WTC11 (cell line): ENCODE data around the gene RHOF. TPM values are rescaled to one million over a fixed set of nuclear protein-coding genes. Genes with fewer than 3 reads are reported as not detected.

Experiments used
- ATAC-seq: fragments of 200-7000 bp; cut with Tn5 transposase; 2 replicates; pipeline ENCODE4 v1.10.0; 2021; ENCODE audit warnings: mild to moderate bottlenecking, moderate library complexity
- CTCF ChIA-PET: fragments of 300-600 bp; sonication (Branson Sonifier 250); formaldehyde crosslinking; loops from one replicate; lab custom pipeline; 2021; ENCODE audit warnings: antibody characterized with exemption; lab: Charles Lee
- POLR2A ChIA-PET: fragments of 350-600 bp; sonication (Branson Sonifier 250); formaldehyde crosslinking; loops from one replicate; lab custom pipeline; 2021; ENCODE audit warnings: antibody characterized with exemption; lab: Charles Lee
- DNase-seq: peaks from one replicate; pipeline ENCODE4 v3.0.0; 2021; ENCODE audit warnings: low spot score
- H3K27ac Mint-ChIP-seq: 2 replicates; pipeline ENCODE4 v1.8.0; 2021; ENCODE audit warnings: mixed read lengths
- H3K27me3 Mint-ChIP-seq: 2 replicates; pipeline ENCODE4 v1.8.0; 2021; ENCODE audit warnings: low read depth, mild to moderate bottlenecking, moderate library complexity, mixed read lengths
- H3K36me3 Mint-ChIP-seq: 2 replicates; pipeline ENCODE4 v1.8.0; 2021; ENCODE audit warnings: mixed read lengths
- H3K4me1 Mint-ChIP-seq: 2 replicates; pipeline ENCODE4 v1.8.0; 2022; ENCODE audit warnings: mixed read lengths
- H3K4me3 Mint-ChIP-seq: 2 replicates; pipeline ENCODE4 v1.8.0; 2021; ENCODE audit warnings: mild to moderate bottlenecking, moderate library complexity, mixed read lengths
- H3K9me3 Mint-ChIP-seq: 2 replicates; pipeline ENCODE4 v1.8.0; 2021; ENCODE audit warnings: mixed read lengths
- CBFB ChIP-seq: sonication (generic); formaldehyde crosslinking; IDR thresholded peaks from 2 replicates; pipeline ENCODE4 v1.8.1; 2022; ENCODE audit warnings: mild to moderate bottlenecking, low read depth, missing genetic modification reagents
- CREM ChIP-seq: sonication (generic); formaldehyde crosslinking; IDR thresholded peaks from 2 replicates; pipeline ENCODE4 v1.8.1; 2022; ENCODE audit warnings: mild to moderate bottlenecking, missing genetic modification reagents, moderate library complexity
- JAZF1 ChIP-seq: fragments of 250-450 bp; sonication (Bioruptor Pico); IDR thresholded peaks from 2 replicates; pipeline ENCODE4 v1.9.0; 2021; ENCODE audit warnings: moderate library complexity, mild to moderate bottlenecking, inconsistent platforms
- JUN ChIP-seq: sonication (generic); formaldehyde crosslinking; IDR thresholded peaks from 2 replicates; pipeline ENCODE4 v1.8.0; 2023; ENCODE audit warnings: mild to moderate bottlenecking, missing genetic modification reagents
- KAT7 ChIP-seq: sonication (generic); formaldehyde crosslinking; IDR thresholded peaks from 2 replicates; pipeline ENCODE4 v1.8.1; 2023; ENCODE audit warnings: missing genetic modification reagents, mild to moderate bottlenecking, borderline replicate concordance
- SMAD4 ChIP-seq: sonication (generic); formaldehyde crosslinking; IDR thresholded peaks from 2 replicates; pipeline ENCODE4 v1.8.0; 2022; ENCODE audit warnings: mild to moderate bottlenecking, missing genetic modification reagents
- TEAD4 ChIP-seq: sonication (generic); formaldehyde crosslinking; IDR thresholded peaks from 2 replicates; pipeline ENCODE4 v1.8.0; 2022; ENCODE audit warnings: mild to moderate bottlenecking, missing genetic modification reagents
- TP53 ChIP-seq: sonication (generic); formaldehyde crosslinking; IDR thresholded peaks from 2 replicates; pipeline ENCODE4 v1.8.1; 2023; ENCODE audit warnings: mild to moderate bottlenecking, missing genetic modification reagents
- ZNF671 ChIP-seq: fragments of 250-450 bp; sonication (Bioruptor Pico); IDR thresholded peaks from 2 replicates; pipeline ENCODE4 v1.8.0; 2021; ENCODE audit warnings: mild to moderate bottlenecking
- total RNA-seq: library from RNA; stranded (reverse); gene quantifications from 3 replicates; pipeline ENCODE4 v1.2.3, GENCODE V29; 2021
- TF ChIP-seq, protein P1 (sequence below): fragments of 250-450 bp; sonication (Bioruptor Pico); IDR thresholded peaks from 2 replicates; pipeline ENCODE4 v1.9.0; 2021; ENCODE audit warnings: mild to moderate bottlenecking
- TF ChIP-seq, protein P2 (sequence below): sonication (generic); formaldehyde crosslinking; IDR thresholded peaks from 2 replicates; pipeline ENCODE4 v1.8.1; 2023; ENCODE audit warnings: mild to moderate bottlenecking, missing genetic modification reagents
- TF ChIP-seq, protein P3 (sequence below): fragments of 250-450 bp; sonication (Bioruptor Pico); conservative IDR thresholded peaks from 2 replicates; pipeline ENCODE4 v1.9.0; 2021; ENCODE audit warnings: mild to moderate bottlenecking
- TF ChIP-seq, protein P4 (sequence below): fragments of 200-600 bp; IDR thresholded peaks from 2 replicates; pipeline ENCODE4 v1.8.0; 2022; ENCODE audit warnings: antibody characterized with exemption
- TF ChIP-seq, protein P5 (sequence below): sonication (generic); formaldehyde crosslinking; IDR thresholded peaks from 2 replicates; pipeline ENCODE4 v1.8.1; 2022; ENCODE audit warnings: low read depth, missing genetic modification reagents, borderline replicate concordance
- TF ChIP-seq, protein P6 (sequence below): sonication (generic); formaldehyde crosslinking; IDR thresholded peaks from 2 replicates; pipeline ENCODE4 v1.8.1; 2022; ENCODE audit warnings: missing genetic modification reagents, borderline replicate concordance
- TF ChIP-seq, protein P7 (sequence below): fragments of 250-450 bp; sonication (Bioruptor Pico); IDR thresholded peaks from 2 replicates; pipeline ENCODE4 v1.9.0; 2021; ENCODE audit warnings: mild to moderate bottlenecking, borderline replicate concordance
- TF ChIP-seq, protein P8 (sequence below): sonication (generic); formaldehyde crosslinking; conservative IDR thresholded peaks from 2 replicates; pipeline ENCODE4 v1.8.1; 2022; ENCODE audit warnings: mild to moderate bottlenecking, missing genetic modification reagents

RHOF gene
- total RNA-seq, 1 experiment from 2014 or later = 45.3 TPM

DNA sequence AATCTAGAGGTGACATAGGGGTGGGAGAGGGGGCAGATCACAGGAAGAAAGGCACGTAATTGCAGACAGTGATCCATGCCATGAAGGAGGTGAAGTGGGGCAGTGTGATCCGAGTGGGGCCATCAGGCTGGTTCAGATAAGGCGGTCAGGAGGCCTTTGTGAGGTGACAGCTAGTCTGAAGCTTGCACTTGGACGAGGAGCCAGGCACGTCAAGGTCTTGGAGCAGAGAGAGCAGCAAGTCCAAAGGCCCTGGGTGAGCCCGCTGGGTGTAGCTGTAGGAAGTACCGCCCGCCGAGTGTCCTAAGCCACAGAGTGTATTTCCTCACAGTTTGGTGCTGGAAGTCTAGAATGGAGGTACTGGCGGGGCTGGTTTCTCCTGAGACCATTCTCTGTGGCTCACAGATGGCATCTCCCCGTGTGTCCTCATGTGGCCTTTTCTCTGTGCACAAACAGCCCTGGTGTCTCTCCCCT, 23.6 kb downstream of the RHOF start:
- Mint-ChIP-seq H3K4me3 (no peak overlapping the region), H3K27ac (no peak overlapping the region; the same call in 1 of the 2 replicates), H3K36me3 (peaks cover 2% of the 10 kb centered on the region; the same call in 1 of the 2 replicates), H3K27me3 (no peaks in the 10 kb centered on the region), H3K9me3 (no peaks in the 10 kb centered on the region)
- DNase-seq = no peak
- POLR2A ChIA-PET = no interaction called here
- no peak for ATAC-seq
- TF ChIP-seq TP53 (CRISPR knock-in tag) = no peak
- TF ChIP-seq, protein P1, sequence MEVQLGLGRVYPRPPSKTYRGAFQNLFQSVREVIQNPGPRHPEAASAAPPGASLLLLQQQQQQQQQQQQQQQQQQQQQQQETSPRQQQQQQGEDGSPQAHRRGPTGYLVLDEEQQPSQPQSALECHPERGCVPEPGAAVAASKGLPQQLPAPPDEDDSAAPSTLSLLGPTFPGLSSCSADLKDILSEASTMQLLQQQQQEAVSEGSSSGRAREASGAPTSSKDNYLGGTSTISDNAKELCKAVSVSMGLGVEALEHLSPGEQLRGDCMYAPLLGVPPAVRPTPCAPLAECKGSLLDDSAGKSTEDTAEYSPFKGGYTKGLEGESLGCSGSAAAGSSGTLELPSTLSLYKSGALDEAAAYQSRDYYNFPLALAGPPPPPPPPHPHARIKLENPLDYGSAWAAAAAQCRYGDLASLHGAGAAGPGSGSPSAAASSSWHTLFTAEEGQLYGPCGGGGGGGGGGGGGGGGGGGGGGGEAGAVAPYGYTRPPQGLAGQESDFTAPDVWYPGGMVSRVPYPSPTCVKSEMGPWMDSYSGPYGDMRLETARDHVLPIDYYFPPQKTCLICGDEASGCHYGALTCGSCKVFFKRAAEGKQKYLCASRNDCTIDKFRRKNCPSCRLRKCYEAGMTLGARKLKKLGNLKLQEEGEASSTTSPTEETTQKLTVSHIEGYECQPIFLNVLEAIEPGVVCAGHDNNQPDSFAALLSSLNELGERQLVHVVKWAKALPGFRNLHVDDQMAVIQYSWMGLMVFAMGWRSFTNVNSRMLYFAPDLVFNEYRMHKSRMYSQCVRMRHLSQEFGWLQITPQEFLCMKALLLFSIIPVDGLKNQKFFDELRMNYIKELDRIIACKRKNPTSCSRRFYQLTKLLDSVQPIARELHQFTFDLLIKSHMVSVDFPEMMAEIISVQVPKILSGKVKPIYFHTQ (CRISPR knock-in tag) = no peak
- no peak for TF ChIP-seq ZNF671
- TF ChIP-seq JUN (CRISPR knock-in tag) = no peak
- TF ChIP-seq, protein P2, sequence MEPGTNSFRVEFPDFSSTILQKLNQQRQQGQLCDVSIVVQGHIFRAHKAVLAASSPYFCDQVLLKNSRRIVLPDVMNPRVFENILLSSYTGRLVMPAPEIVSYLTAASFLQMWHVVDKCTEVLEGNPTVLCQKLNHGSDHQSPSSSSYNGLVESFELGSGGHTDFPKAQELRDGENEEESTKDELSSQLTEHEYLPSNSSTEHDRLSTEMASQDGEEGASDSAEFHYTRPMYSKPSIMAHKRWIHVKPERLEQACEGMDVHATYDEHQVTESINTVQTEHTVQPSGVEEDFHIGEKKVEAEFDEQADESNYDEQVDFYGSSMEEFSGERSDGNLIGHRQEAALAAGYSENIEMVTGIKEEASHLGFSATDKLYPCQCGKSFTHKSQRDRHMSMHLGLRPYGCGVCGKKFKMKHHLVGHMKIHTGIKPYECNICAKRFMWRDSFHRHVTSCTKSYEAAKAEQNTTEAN (CRISPR knock-in tag) = no peak
- TF ChIP-seq, protein P3, sequence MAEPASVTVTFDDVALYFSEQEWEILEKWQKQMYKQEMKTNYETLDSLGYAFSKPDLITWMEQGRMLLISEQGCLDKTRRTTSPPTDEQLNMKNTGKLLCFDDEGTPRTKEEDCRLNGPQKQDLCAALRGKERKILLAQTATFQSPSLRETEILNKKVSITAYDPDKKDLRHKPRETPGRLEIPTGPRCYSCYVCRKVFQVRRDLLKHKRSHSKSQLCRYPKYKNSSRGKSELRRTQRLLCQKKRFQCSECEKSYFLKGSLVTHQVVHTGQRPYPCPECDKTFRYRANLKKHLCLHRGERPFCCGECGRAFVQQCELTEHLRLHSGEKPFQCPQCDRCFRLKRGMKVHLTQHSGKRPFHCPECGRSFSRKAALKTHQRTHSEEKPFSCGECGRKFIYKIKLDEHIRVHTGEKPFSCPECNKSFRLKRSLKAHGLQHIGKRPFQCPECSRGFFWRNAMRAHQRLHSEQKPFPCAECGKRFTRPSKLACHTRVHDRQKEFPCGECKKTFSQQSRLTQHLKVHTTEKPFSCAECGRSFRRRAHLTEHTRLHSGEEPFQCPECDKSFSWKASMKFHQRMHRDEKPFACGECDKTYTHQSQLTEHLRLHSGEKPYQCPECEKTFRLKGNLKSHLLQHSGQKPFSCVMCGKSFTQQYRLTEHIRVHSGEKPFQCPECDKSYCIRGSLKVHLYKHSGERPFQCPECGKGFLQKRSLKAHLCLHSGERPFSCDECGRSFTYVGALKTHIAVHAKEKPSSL = no peak
- no peak for TF ChIP-seq JAZF1
- TF ChIP-seq, protein P4, sequence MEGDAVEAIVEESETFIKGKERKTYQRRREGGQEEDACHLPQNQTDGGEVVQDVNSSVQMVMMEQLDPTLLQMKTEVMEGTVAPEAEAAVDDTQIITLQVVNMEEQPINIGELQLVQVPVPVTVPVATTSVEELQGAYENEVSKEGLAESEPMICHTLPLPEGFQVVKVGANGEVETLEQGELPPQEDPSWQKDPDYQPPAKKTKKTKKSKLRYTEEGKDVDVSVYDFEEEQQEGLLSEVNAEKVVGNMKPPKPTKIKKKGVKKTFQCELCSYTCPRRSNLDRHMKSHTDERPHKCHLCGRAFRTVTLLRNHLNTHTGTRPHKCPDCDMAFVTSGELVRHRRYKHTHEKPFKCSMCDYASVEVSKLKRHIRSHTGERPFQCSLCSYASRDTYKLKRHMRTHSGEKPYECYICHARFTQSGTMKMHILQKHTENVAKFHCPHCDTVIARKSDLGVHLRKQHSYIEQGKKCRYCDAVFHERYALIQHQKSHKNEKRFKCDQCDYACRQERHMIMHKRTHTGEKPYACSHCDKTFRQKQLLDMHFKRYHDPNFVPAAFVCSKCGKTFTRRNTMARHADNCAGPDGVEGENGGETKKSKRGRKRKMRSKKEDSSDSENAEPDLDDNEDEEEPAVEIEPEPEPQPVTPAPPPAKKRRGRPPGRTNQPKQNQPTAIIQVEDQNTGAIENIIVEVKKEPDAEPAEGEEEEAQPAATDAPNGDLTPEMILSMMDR = no peak
- no peak for TF ChIP-seq SMAD4 (CRISPR knock-in tag)
- TF ChIP-seq TEAD4 = no peak
- no peak for TF ChIP-seq CBFB (CRISPR knock-in tag)
- TF ChIP-seq CREM (CRISPR knock-in tag) = no peak
- TF ChIP-seq, protein P5, sequence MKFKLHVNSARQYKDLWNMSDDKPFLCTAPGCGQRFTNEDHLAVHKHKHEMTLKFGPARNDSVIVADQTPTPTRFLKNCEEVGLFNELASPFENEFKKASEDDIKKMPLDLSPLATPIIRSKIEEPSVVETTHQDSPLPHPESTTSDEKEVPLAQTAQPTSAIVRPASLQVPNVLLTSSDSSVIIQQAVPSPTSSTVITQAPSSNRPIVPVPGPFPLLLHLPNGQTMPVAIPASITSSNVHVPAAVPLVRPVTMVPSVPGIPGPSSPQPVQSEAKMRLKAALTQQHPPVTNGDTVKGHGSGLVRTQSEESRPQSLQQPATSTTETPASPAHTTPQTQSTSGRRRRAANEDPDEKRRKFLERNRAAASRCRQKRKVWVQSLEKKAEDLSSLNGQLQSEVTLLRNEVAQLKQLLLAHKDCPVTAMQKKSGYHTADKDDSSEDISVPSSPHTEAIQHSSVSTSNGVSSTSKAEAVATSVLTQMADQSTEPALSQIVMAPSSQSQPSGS (CRISPR knock-in tag) = no peak
- TF ChIP-seq, protein P6, sequence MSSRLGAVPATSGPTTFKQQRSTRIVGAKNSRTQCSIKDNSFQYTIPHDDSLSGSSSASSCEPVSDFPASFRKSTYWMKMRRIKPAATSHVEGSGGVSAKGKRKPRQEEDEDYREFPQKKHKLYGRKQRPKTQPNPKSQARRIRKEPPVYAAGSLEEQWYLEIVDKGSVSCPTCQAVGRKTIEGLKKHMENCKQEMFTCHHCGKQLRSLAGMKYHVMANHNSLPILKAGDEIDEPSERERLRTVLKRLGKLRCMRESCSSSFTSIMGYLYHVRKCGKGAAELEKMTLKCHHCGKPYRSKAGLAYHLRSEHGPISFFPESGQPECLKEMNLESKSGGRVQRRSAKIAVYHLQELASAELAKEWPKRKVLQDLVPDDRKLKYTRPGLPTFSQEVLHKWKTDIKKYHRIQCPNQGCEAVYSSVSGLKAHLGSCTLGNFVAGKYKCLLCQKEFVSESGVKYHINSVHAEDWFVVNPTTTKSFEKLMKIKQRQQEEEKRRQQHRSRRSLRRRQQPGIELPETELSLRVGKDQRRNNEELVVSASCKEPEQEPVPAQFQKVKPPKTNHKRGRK = no peak
- TF ChIP-seq, protein P7, sequence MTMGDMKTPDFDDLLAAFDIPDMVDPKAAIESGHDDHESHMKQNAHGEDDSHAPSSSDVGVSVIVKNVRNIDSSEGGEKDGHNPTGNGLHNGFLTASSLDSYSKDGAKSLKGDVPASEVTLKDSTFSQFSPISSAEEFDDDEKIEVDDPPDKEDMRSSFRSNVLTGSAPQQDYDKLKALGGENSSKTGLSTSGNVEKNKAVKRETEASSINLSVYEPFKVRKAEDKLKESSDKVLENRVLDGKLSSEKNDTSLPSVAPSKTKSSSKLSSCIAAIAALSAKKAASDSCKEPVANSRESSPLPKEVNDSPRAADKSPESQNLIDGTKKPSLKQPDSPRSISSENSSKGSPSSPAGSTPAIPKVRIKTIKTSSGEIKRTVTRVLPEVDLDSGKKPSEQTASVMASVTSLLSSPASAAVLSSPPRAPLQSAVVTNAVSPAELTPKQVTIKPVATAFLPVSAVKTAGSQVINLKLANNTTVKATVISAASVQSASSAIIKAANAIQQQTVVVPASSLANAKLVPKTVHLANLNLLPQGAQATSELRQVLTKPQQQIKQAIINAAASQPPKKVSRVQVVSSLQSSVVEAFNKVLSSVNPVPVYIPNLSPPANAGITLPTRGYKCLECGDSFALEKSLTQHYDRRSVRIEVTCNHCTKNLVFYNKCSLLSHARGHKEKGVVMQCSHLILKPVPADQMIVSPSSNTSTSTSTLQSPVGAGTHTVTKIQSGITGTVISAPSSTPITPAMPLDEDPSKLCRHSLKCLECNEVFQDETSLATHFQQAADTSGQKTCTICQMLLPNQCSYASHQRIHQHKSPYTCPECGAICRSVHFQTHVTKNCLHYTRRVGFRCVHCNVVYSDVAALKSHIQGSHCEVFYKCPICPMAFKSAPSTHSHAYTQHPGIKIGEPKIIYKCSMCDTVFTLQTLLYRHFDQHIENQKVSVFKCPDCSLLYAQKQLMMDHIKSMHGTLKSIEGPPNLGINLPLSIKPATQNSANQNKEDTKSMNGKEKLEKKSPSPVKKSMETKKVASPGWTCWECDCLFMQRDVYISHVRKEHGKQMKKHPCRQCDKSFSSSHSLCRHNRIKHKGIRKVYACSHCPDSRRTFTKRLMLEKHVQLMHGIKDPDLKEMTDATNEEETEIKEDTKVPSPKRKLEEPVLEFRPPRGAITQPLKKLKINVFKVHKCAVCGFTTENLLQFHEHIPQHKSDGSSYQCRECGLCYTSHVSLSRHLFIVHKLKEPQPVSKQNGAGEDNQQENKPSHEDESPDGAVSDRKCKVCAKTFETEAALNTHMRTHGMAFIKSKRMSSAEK (CRISPR knock-in tag) = no peak
- no peak for TF ChIP-seq KAT7
- TF ChIP-seq, protein P8, sequence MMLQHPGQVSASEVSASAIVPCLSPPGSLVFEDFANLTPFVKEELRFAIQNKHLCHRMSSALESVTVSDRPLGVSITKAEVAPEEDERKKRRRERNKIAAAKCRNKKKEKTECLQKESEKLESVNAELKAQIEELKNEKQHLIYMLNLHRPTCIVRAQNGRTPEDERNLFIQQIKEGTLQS (CRISPR knock-in tag) = no peak
- TF ChIP-seq, all 79 proteins: peak for 0
- CTCF ChIA-PET = interaction anchor here (0.9 to 1.1 kb wide), 2 partner anchors 57 to 67 kb away, joined by 3 read pairs; no protein-coding TSS in a partner anchor
- peaks cover 12% of the 10 kb centered on the region for H3K4me1 Mint-ChIP-seq
